MM.1S (cell line): ENCODE results near the gene COQ2.

Source experiments
- CTCF ChIP-seq: fragments of 300-600 bp; sonication (generic); IDR thresholded peaks from 2 replicates; pipeline ENCODE4 v1.5.1; 2016; ENCODE audit warnings: antibody characterized with exemption, low read length, mixed read lengths
- EZH2 ChIP-seq: fragments of 300-600 bp; sonication (generic); optimal IDR thresholded peaks from 2 replicates; pipeline ENCODE3; 2017; ENCODE audit warnings: low read depth, mild to moderate bottlenecking, antibody characterized with exemption, low read length, mixed read lengths

GRCh38 chr4:83284193-83285054, at the start of gene COQ2:
- TF ChIP-seq CTCF (peak; percentile 28), EZH2 (no peak)
